ENCODE measurements around the gene ZDHHC22. TPM values are rescaled to one million over a fixed set of nuclear protein-coding genes. Genes with fewer than 3 reads are reported as not detected.

The ZDHHC22 gene
- total RNA-seq, 2 donors from 2014 or later, result not detected

GRCh38 chr14:77116172-77116817, 25.3 kb downstream of the ZDHHC22 start:
- no peak for DNase-seq
- no peaks in the 10 kb centered on the region for H3K9me3 Mint-ChIP-seq
- H3K4me3 Mint-ChIP-seq, result no peak overlapping the region
- peaks cover 2 to 3% of the 10 kb centered on the region in 2 donors for H3K36me3 Mint-ChIP-seq (ENCODE audit: insufficient read depth in 2 of 2)
- H3K4me1 Mint-ChIP-seq (ENCODE audit: low read depth), result peaks cover 10% of the 10 kb centered on the region
- no peak overlapping the region for H3K27ac Mint-ChIP-seq
- ATAC-seq (replicated peaks in 1 of 2), result no peak
- no peaks in the 10 kb centered on the region for H3K27me3 Mint-ChIP-seq (ENCODE audit: low read depth)

- H3K4me1 Mint-ChIP-seq (ENCODE audit: low read depth), result no peaks in the 10 kb centered on the region
- DNase-seq, result no peak
- H3K27ac Mint-ChIP-seq, result no peak overlapping the region
- no peaks in the 10 kb centered on the region for H3K9me3 Mint-ChIP-seq
- no peak for ATAC-seq (replicated peaks in 1 of 2)
- no peak overlapping the region for H3K4me3 Mint-ChIP-seq
- H3K36me3 Mint-ChIP-seq (ENCODE audit: insufficient read depth in 2 of 2), result peaks cover 2 to 3% of the 10 kb centered on the region in 2 donors
- H3K27me3 Mint-ChIP-seq (ENCODE audit: low read depth), result no peaks in the 10 kb centered on the region
Measured at GRCh38 chr14:77114609-77115008, 27.0 kb downstream of the ZDHHC22 start.

GRCh38 chr14:77113644-77114043, 27.9 kb downstream of the ZDHHC22 start:
- ATAC-seq (replicated peaks in 1 of 2) (no peak), DNase-seq (no peak)
- H3K4me3 Mint-ChIP-seq, result no peak overlapping the region
- H3K36me3 Mint-ChIP-seq (ENCODE audit: insufficient read depth in 2 of 2), result peaks cover 3 to 4% of the 10 kb centered on the region in 2 donors
- no peaks in the 10 kb centered on the region for H3K27me3 Mint-ChIP-seq (ENCODE audit: low read depth)
- no peaks in the 10 kb centered on the region for H3K9me3 Mint-ChIP-seq
- no peak overlapping the region for H3K27ac Mint-ChIP-seq
- H3K4me1 Mint-ChIP-seq (ENCODE audit: low read depth), result no peaks in the 10 kb centered on the region

GRCh38 chr14:77111021-77111420, 30.6 kb downstream of the ZDHHC22 start:
- H3K27ac Mint-ChIP-seq, result no peak overlapping the region
- no peaks in the 10 kb centered on the region for H3K9me3 Mint-ChIP-seq
- peaks cover 7 to 8% of the 10 kb centered on the region in 2 donors for H3K36me3 Mint-ChIP-seq (ENCODE audit: insufficient read depth in 2 of 2)
- no peak for ATAC-seq (replicated peaks in 1 of 2)
- H3K4me1 Mint-ChIP-seq (ENCODE audit: low read depth), result no peaks in the 10 kb centered on the region
- DNase-seq, result no peak
- no peaks in the 10 kb centered on the region for H3K27me3 Mint-ChIP-seq (ENCODE audit: low read depth)
- H3K4me3 Mint-ChIP-seq, result no peak overlapping the region

- Mint-ChIP-seq H3K36me3 (ENCODE audit: insufficient read depth in 2 of 2) (peaks cover 7 to 8% of the 10 kb centered on the region in 2 donors), H3K9me3 (no peaks in the 10 kb centered on the region), H3K27me3 (ENCODE audit: low read depth) (no peaks in the 10 kb centered on the region), H3K4me3 (no peak overlapping the region), H3K27ac (no peak overlapping the region), H3K4me1 (ENCODE audit: low read depth) (no peaks in the 10 kb centered on the region)
- no peak for DNase-seq
- ATAC-seq (replicated peaks in 1 of 2), result no peak
Measured at GRCh38 chr14:77110286-77110685, 31.3 kb downstream of the ZDHHC22 start.

- Mint-ChIP-seq H3K36me3 (ENCODE audit: insufficient read depth in 2 of 2) (peaks cover 7 to 8% of the 10 kb centered on the region in 2 donors), H3K27ac (no peak overlapping the region), H3K4me3 (no peak overlapping the region), H3K9me3 (no peaks in the 10 kb centered on the region), H3K27me3 (ENCODE audit: low read depth) (no peaks in the 10 kb centered on the region), H3K4me1 (ENCODE audit: low read depth) (no peaks in the 10 kb centered on the region)
- DNase-seq, result no peak
- ATAC-seq (replicated peaks in 1 of 2), result no peak
Measured at GRCh38 chr14:77109656-77110055, 31.9 kb downstream of the ZDHHC22 start.

- no peak overlapping the region for H3K27ac Mint-ChIP-seq
- peaks cover 3 to 8% of the 10 kb centered on the region in 2 donors for H3K36me3 Mint-ChIP-seq (ENCODE audit: insufficient read depth in 2 of 2)
- H3K27me3 Mint-ChIP-seq (ENCODE audit: low read depth), result no peaks in the 10 kb centered on the region
- no peak for DNase-seq
- no peak overlapping the region for H3K4me3 Mint-ChIP-seq
- no peak for ATAC-seq (replicated peaks in 1 of 2)
- no peaks in the 10 kb centered on the region for H3K9me3 Mint-ChIP-seq
- H3K4me1 Mint-ChIP-seq (ENCODE audit: low read depth), result peaks cover 3% of the 10 kb centered on the region
Measured at GRCh38 chr14:77108753-77109152, 32.8 kb downstream of the ZDHHC22 start.

- Mint-ChIP-seq H3K36me3 (ENCODE audit: insufficient read depth in 2 of 2) (peaks cover 3 to 6% of the 10 kb centered on the region in 2 donors), H3K27ac (peak overlapping the region; percentile 63), H3K4me3 (no peak overlapping the region), H3K4me1 (ENCODE audit: low read depth) (peaks cover 4% of the 10 kb centered on the region), H3K9me3 (no peaks in the 10 kb centered on the region), H3K27me3 (ENCODE audit: low read depth) (no peaks in the 10 kb centered on the region)
- DNase-seq (no peak), ATAC-seq (replicated peaks in 1 of 2) (no peak)
Measured at GRCh38 chr14:77107228-77107627, 34.4 kb downstream of the ZDHHC22 start.

GRCh38 chr14:77106666-77107065, 34.9 kb downstream of the ZDHHC22 start:
- H3K36me3 Mint-ChIP-seq (ENCODE audit: insufficient read depth in 2 of 2), result peaks cover 3 to 6% of the 10 kb centered on the region in 2 donors
- peak overlapping the region; percentile 55 for H3K27ac Mint-ChIP-seq
- no peaks in the 10 kb centered on the region for H3K9me3 Mint-ChIP-seq
- DNase-seq, result no peak
- H3K4me1 Mint-ChIP-seq (ENCODE audit: low read depth), result peaks cover 4% of the 10 kb centered on the region
- no peak overlapping the region for H3K4me3 Mint-ChIP-seq
- ATAC-seq (replicated peaks in 1 of 2), result no peak
- no peaks in the 10 kb centered on the region for H3K27me3 Mint-ChIP-seq (ENCODE audit: low read depth)

- Mint-ChIP-seq H3K36me3 (ENCODE audit: insufficient read depth in 2 of 2) (peaks cover 3 to 6% of the 10 kb centered on the region in 2 donors), H3K27me3 (ENCODE audit: low read depth) (no peaks in the 10 kb centered on the region), H3K9me3 (no peaks in the 10 kb centered on the region), H3K4me1 (ENCODE audit: low read depth) (peaks cover 14% of the 10 kb centered on the region), H3K27ac (no peak overlapping the region), H3K4me3 (no peak overlapping the region)
- DNase-seq (no peak), ATAC-seq (replicated peaks in 1 of 2) (no peak)
Measured at GRCh38 chr14:77105145-77105939, 36.2 kb downstream of the ZDHHC22 start.

GRCh38 chr14:77104393-77104792, 37.2 kb downstream of the ZDHHC22 start:
- H3K27me3 Mint-ChIP-seq (ENCODE audit: low read depth), result no peaks in the 10 kb centered on the region
- ATAC-seq (replicated peaks in 1 of 2) (no peak), DNase-seq (no peak)
- H3K4me1 Mint-ChIP-seq (ENCODE audit: low read depth), result peaks cover 18% of the 10 kb centered on the region
- H3K36me3 Mint-ChIP-seq (ENCODE audit: insufficient read depth in 2 of 2), result peaks cover 3 to 6% of the 10 kb centered on the region in 2 donors
- no peak overlapping the region for H3K4me3 Mint-ChIP-seq
- H3K27ac Mint-ChIP-seq, result no peak overlapping the region
- H3K9me3 Mint-ChIP-seq, result no peaks in the 10 kb centered on the region

- peaks cover 3 to 5% of the 10 kb centered on the region in 2 donors for H3K36me3 Mint-ChIP-seq (ENCODE audit: insufficient read depth in 2 of 2)
- peaks cover 23% of the 10 kb centered on the region for H3K4me1 Mint-ChIP-seq (ENCODE audit: low read depth)
- ATAC-seq (replicated peaks in 1 of 2) (no peak), DNase-seq (no peak)
- no peaks in the 10 kb centered on the region for H3K27me3 Mint-ChIP-seq (ENCODE audit: low read depth)
- H3K4me3 Mint-ChIP-seq, result no peak overlapping the region
- H3K9me3 Mint-ChIP-seq, result no peaks in the 10 kb centered on the region
- no peak overlapping the region for H3K27ac Mint-ChIP-seq
Measured at GRCh38 chr14:77103951-77104350, 37.6 kb downstream of the ZDHHC22 start.

GRCh38 chr14:77103475-77103874, 38.1 kb downstream of the ZDHHC22 start:
- no peaks in the 10 kb centered on the region for H3K9me3 Mint-ChIP-seq
- H3K4me1 Mint-ChIP-seq (ENCODE audit: low read depth), result peaks cover 27% of the 10 kb centered on the region
- no peaks in the 10 kb centered on the region for H3K27me3 Mint-ChIP-seq (ENCODE audit: low read depth)
- ATAC-seq (replicated peaks in 1 of 2) (no peak), DNase-seq (no peak)
- H3K4me3 Mint-ChIP-seq, result no peak overlapping the region
- peaks cover 3 to 4% of the 10 kb centered on the region in 2 donors for H3K36me3 Mint-ChIP-seq (ENCODE audit: insufficient read depth in 2 of 2)
- no peak overlapping the region for H3K27ac Mint-ChIP-seq

All from activated T-cell treated with anti-CD3 and anti-CD28 coated beads, Interleukin-2, amount 50 U/mL, for 72 hours (primary cell).